HepG2 (cell line): ENCODE data around the gene SLC41A1. TPM values are rescaled to one million over a fixed set of nuclear protein-coding genes. Genes with fewer than 3 reads are reported as not detected.

Source experiments
- KLF12 ChIP-seq: sonication (generic); formaldehyde crosslinking; IDR thresholded peaks from 2 replicates; pipeline ENCODE4 v1.4.0; 2020; ENCODE audit warnings: missing genetic modification reagents, borderline replicate concordance
- PCBP2 ChIP-seq: fragments of 200-400 bp; formaldehyde crosslinking; optimal IDR thresholded peaks from 2 replicates; pipeline ENCODE3; 2018; ENCODE audit warnings: low read length, low read depth; ENCODE audit not compliant: poor library complexity, severe bottlenecking
- SAP130 ChIP-seq: IDR thresholded peaks from 2 replicates; pipeline ENCODE4 v1.6.1; 2016; ENCODE audit warnings: low read depth
- SNRNP70 ChIP-seq: fragments of 200-400 bp; formaldehyde crosslinking; IDR thresholded peaks from 2 replicates; pipeline ENCODE4 v1.6.1; 2017; ENCODE audit warnings: mild to moderate bottlenecking, low read depth, low read length, moderate library complexity
- ZFP1 ChIP-seq: IDR thresholded peaks from 2 replicates; pipeline ENCODE4 v1.6.1; 2016
- ZNF274 ChIP-seq: sonication (generic); formaldehyde crosslinking; IDR thresholded peaks from 2 replicates; pipeline ENCODE4 v1.5.1; 2020; ENCODE audit warnings: mild to moderate bottlenecking, missing genetic modification reagents
- ZNF549 ChIP-seq: sonication (generic); formaldehyde crosslinking; IDR thresholded peaks from 2 replicates; pipeline ENCODE4 v1.5.0; 2020; ENCODE audit warnings: missing genetic modification reagents
- ZNF614 ChIP-seq: IDR thresholded peaks from 2 replicates; pipeline ENCODE4 v1.6.1; 2018; ENCODE audit warnings: missing biosample characterization, missing genetic modification reagents, inconsistent platforms, borderline replicate concordance
- ZNF724P ChIP-seq: sonication (generic); formaldehyde crosslinking; IDR thresholded peaks from 2 replicates; pipeline ENCODE4 v1.8.0; 2022; ENCODE audit warnings: missing genetic modification reagents, borderline replicate concordance
- ZNF773 ChIP-seq: sonication (generic); formaldehyde crosslinking; IDR thresholded peaks from 2 replicates; pipeline ENCODE4 v1.4.0; 2020; ENCODE audit warnings: missing genetic modification reagents, borderline replicate concordance
- ZSCAN21 ChIP-seq: sonication (generic); formaldehyde crosslinking; IDR thresholded peaks from 2 replicates; pipeline ENCODE4 v1.8.0; 2022; ENCODE audit warnings: mild to moderate bottlenecking, missing genetic modification reagents, moderate library complexity, borderline replicate concordance
- ZZZ3 ChIP-seq: sonication (generic); formaldehyde crosslinking; IDR thresholded peaks from 2 replicates; pipeline ENCODE4 v1.4.0; 2020; ENCODE audit warnings: missing genetic modification reagents, mild to moderate bottlenecking, borderline replicate concordance
- polyA plus RNA-seq, 8 experiments: library from polyadenylated mRNA; depleted of rRNA in 3 of 8; stranded (reverse) in 7 of 8; unstranded in 1 of 8; fragments of >200 nt; fragmentation: Illumina TruSeq in 4 of 8; extraction: Trizol in 4 of 8; gene quantifications; 2 replicates each; pipeline versions ENCODE4 v1.2.1 to v1.2.3, GENCODE V29; 2011 to 2016; ENCODE audit warnings: low read depth in 4 of 8, missing spikeins in 1 of 8, mixed read lengths in 1 of 8; ENCODE audit not compliant: insufficient read depth in 1 of 8
- total RNA-seq, 5 experiments: library from RNA; depleted of rRNA; stranded (reverse); fragments of >200 nt; fragmentation: Illumina TruSeq; extraction: Trizol; gene quantifications; 2 replicates each; pipeline ENCODE4 v1.2.3, GENCODE V29; 2016; ENCODE audit warnings: low read depth in 1 of 5
- TF ChIP-seq, protein P1 (sequence below): sonication (generic); formaldehyde crosslinking; conservative IDR thresholded peaks from 2 replicates; pipeline ENCODE4 v1.4.0; 2020; ENCODE audit warnings: mild to moderate bottlenecking, missing genetic modification reagents, moderate library complexity
- TF ChIP-seq, protein P2 (sequence below): sonication (generic); formaldehyde crosslinking; IDR thresholded peaks from 2 replicates; pipeline ENCODE4 v1.8.0; 2022; ENCODE audit warnings: missing genetic modification reagents, low read depth, mild to moderate bottlenecking, borderline replicate concordance
- TF ChIP-seq, protein P3 (sequence below): sonication (generic); formaldehyde crosslinking; IDR thresholded peaks from 2 replicates; pipeline ENCODE4 v1.9.0; 2022; ENCODE audit warnings: low read depth, missing genetic modification reagents
- TF ChIP-seq, protein P4 (sequence below): sonication (generic); formaldehyde crosslinking; conservative IDR thresholded peaks from 2 replicates; pipeline ENCODE4 v1.8.0; 2022; ENCODE audit warnings: mild to moderate bottlenecking, moderate library complexity, missing genetic modification reagents
- TF ChIP-seq, protein P5 (sequence below): sonication (generic); formaldehyde crosslinking; conservative IDR thresholded peaks from 2 replicates; pipeline ENCODE4 v1.8.1; 2023; ENCODE audit warnings: missing genetic modification reagents
- TF ChIP-seq, protein P6 (sequence below): sonication (generic); formaldehyde crosslinking; IDR thresholded peaks from 2 replicates; pipeline ENCODE4 v1.4.0; 2020; ENCODE audit warnings: missing genetic modification reagents

Gene SLC41A1
- total and polyA plus RNA-seq, 2 of the 13 experiments (the other 11 are each of a cell fraction or from before 2014, with no cell fraction given): 2.2 to 4.6 TPM

DNA sequence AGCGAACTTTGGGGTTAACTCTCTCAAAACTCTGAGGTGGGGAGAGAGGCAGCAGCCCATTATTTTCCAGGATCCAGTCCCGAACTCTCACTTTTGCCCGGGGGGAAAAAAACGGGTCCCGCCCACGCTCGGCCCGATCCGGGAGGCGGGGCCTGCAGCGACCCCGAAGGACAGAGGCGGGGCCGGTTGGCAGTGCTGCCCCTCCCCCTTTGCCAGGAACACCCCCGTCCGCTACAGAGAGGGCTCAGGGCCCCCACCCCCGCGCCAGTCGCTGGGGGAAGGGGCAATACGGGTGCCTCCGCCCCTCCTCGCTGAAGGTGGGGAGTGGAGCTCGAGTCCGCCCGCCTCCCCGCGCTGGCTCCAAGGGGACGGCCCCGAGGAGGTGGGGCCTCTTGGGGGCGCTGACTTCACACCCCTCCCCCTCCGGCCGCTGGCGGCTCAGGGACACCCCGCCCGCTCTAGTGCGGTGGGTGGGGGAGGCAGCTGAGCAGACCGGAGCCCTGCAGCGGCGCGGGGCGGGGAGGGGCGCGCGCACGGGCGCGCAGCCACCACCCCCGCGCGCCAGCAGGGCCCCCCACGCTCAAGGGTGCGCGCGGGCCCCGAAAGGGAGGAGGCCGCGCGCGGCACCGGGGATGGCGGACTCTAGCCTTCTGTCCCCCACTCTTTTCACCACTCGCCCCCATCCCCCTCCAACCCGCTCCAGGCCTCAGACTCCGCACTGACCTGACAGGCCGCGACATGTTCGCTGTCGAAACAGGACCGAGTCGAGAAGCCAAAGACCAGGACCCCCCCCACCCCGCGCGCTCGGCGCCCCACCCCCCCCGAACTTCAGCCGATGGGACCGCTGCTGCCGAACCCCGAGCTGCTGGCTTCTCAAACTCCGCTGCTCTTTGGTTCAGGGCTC is 63.5 kb downstream of the SLC41A1 start (continued):
- TF ChIP-seq ZNF614 (CRISPR knock-in tag) (peak; percentile 79; the same call in 1 of the 2 replicates), PCBP2 (no peak), ZNF773 (CRISPR knock-in tag) (no peak), SNRNP70 (no peak), ZSCAN21 (no peak), ZNF274 (CRISPR knock-in tag) (no peak; the same call in 1 of the 2 replicates), ZNF549 (CRISPR knock-in tag) (no peak), ZFP1 (CRISPR knock-in tag) (no peak), ZNF724P (CRISPR knock-in tag) (0 out of 2 replicates have a peak, but pooled peaks have one; percentile 22), SAP130 (CRISPR knock-in tag) (peak; percentile 79), ZZZ3 (CRISPR knock-in tag) (no peak), KLF12 (CRISPR knock-in tag) (no peak)
- TF ChIP-seq, protein P1, sequence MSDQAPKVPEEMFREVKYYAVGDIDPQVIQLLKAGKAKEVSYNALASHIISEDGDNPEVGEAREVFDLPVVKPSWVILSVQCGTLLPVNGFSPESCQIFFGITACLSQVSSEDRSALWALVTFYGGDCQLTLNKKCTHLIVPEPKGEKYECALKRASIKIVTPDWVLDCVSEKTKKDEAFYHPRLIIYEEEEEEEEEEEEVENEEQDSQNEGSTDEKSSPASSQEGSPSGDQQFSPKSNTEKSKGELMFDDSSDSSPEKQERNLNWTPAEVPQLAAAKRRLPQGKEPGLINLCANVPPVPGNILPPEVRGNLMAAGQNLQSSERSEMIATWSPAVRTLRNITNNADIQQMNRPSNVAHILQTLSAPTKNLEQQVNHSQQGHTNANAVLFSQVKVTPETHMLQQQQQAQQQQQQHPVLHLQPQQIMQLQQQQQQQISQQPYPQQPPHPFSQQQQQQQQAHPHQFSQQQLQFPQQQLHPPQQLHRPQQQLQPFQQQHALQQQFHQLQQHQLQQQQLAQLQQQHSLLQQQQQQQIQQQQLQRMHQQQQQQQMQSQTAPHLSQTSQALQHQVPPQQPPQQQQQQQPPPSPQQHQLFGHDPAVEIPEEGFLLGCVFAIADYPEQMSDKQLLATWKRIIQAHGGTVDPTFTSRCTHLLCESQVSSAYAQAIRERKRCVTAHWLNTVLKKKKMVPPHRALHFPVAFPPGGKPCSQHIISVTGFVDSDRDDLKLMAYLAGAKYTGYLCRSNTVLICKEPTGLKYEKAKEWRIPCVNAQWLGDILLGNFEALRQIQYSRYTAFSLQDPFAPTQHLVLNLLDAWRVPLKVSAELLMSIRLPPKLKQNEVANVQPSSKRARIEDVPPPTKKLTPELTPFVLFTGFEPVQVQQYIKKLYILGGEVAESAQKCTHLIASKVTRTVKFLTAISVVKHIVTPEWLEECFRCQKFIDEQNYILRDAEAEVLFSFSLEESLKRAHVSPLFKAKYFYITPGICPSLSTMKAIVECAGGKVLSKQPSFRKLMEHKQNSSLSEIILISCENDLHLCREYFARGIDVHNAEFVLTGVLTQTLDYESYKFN (CRISPR knock-in tag): peak; percentile 90
- TF ChIP-seq, protein P2, sequence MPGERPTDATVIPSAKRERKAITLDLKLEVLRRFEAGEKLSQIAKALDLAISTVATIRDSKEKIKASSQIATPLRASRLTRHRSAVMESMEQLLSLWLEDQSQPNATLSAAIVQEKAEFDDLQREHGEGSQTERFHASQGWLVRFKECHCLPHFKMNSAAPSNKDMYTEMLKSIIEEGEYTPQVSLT (CRISPR knock-in tag): no peak
- TF ChIP-seq, protein P3, sequence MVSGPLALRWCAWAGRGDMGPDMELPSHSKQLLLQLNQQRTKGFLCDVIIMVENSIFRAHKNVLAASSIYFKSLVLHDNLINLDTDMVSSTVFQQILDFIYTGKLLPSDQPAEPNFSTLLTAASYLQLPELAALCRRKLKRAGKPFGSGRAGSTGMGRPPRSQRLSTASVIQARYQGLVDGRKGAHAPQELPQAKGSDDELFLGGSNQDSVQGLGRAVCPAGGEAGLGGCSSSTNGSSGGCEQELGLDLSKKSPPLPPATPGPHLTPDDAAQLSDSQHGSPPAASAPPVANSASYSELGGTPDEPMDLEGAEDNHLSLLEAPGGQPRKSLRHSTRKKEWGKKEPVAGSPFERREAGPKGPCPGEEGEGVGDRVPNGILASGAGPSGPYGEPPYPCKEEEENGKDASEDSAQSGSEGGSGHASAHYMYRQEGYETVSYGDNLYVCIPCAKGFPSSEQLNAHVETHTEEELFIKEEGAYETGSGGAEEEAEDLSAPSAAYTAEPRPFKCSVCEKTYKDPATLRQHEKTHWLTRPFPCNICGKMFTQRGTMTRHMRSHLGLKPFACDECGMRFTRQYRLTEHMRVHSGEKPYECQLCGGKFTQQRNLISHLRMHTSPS (CRISPR knock-in tag): peak; percentile 81; the same call in 1 of the 2 replicates
- TF ChIP-seq, protein P4, sequence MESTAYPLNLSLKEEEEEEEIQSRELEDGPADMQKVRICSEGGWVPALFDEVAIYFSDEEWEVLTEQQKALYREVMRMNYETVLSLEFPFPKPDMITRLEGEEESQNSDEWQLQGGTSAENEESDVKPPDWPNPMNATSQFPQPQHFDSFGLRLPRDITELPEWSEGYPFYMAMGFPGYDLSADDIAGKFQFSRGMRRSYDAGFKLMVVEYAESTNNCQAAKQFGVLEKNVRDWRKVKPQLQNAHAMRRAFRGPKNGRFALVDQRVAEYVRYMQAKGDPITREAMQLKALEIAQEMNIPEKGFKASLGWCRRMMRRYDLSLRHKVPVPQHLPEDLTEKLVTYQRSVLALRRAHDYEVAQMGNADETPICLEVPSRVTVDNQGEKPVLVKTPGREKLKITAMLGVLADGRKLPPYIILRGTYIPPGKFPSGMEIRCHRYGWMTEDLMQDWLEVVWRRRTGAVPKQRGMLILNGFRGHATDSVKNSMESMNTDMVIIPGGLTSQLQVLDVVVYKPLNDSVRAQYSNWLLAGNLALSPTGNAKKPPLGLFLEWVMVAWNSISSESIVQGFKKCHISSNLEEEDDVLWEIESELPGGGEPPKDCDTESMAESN (CRISPR knock-in tag): peak; percentile 84
- TF ChIP-seq, protein P5, sequence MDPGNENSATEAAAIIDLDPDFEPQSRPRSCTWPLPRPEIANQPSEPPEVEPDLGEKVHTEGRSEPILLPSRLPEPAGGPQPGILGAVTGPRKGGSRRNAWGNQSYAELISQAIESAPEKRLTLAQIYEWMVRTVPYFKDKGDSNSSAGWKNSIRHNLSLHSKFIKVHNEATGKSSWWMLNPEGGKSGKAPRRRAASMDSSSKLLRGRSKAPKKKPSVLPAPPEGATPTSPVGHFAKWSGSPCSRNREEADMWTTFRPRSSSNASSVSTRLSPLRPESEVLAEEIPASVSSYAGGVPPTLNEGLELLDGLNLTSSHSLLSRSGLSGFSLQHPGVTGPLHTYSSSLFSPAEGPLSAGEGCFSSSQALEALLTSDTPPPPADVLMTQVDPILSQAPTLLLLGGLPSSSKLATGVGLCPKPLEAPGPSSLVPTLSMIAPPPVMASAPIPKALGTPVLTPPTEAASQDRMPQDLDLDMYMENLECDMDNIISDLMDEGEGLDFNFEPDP (CRISPR knock-in tag): no peak
- TF ChIP-seq, protein P6, sequence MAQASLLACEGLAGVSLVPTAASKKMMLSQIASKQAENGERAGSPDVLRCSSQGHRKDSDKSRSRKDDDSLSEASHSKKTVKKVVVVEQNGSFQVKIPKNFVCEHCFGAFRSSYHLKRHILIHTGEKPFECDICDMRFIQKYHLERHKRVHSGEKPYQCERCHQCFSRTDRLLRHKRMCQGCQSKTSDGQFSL: no peak; the same call in 1 of the 2 replicates
